ENCODE measurements around the gene CDC16. TPM values are rescaled to one million over a fixed set of nuclear protein-coding genes. Genes with fewer than 3 reads are reported as not detected.

CDC16 gene
- total and polyA plus RNA-seq, 9 of the 15 experiments (the other 6 are each of a cell fraction or from before 2014, with no cell fraction given), result 23.2 to 102 (median 51.6) TPM

DNA sequence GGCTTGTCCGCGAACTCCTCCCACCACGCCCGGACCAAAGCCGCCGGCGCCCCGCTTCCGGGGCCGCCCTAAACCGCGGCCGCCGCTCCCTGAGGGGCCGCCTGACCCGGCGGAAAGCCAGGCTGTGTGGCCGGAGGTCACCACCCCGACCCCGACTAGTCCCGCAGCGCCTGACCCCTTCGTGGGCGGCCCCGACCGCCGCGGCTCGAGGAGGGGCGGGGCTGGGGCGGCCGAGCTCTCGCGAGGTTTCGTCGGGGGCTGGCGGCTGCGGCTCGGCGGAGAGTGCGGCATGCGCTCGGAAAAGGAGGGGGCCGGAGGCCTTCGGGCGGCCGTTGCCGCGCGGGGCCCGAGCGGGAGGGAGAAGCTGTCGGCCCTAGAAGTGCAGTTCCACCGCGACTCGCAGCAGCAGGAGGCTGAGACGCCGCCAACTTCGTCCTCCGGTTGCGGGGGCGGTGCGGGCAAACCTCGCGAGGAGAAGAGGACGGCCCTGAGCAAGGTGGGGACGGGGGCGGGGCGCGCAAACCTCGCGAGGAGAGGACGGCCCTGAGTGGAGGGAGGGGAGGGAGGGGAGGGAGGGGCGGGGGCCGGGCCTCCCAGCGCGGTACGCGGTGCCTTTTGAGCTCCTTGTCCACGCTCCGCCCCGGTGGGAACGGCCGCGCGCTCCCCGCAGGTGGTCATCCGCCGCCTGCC, 46.8 kb downstream of the CDC16 start, which contains the start of gene UPF3A (continued):
- TF ChIP-seq ZFX (CRISPR knock-in tag; IDR thresholded peaks at IDR 0.05) (peak; percentile 85), MTF1 (CRISPR knock-in tag; IDR thresholded peaks at IDR 0.05; ENCODE audit: borderline replicate concordance) (no peak), STAT5A (IDR thresholded peaks at IDR 0.05; ENCODE audit: borderline replicate concordance, low read length) (no peak), FUS (optimal IDR thresholded peaks at IDR 0.05; ENCODE audit: low read depth, low read length) (peak; percentile 75), CXXC5 (CRISPR knock-in tag; IDR thresholded peaks at IDR 0.05) (peak; percentile 91), TRIM28 (IDR thresholded peaks at IDR 0.05) (no peak), SRSF7 (optimal IDR thresholded peaks at IDR 0.05; ENCODE audit: low read depth, low read length) (no peak), ZNF583 (CRISPR knock-in tag; IDR thresholded peaks at IDR 0.05) (no peak), GTF2E2 (tag; IDR thresholded peaks at IDR 0.05) (no peak), PHB (CRISPR knock-in tag; IDR thresholded peaks at IDR 0.05) (no peak), RBM25 (IDR thresholded peaks at IDR 0.05; ENCODE audit: low read depth, low read length, severe bottlenecking) (peak; percentile 98), ZKSCAN3 (CRISPR knock-in tag; IDR thresholded peaks at IDR 0.05) (no peak), ZNF764 (CRISPR knock-in tag; IDR thresholded peaks at IDR 0.05; ENCODE audit: low read depth) (no peak), SRSF1 (IDR thresholded peaks at IDR 0.05; ENCODE audit: low read depth, low read length) (no peak), CC2D1A (IDR thresholded peaks at IDR 0.05) (no peak), ZNF586 (CRISPR knock-in tag; conservative IDR thresholded peaks at IDR 0.05) (no peak), GABPB2 (CRISPR knock-in tag; conservative IDR thresholded peaks at IDR 0.05) (no peak), PHTF2 (CRISPR knock-in tag; IDR thresholded peaks at IDR 0.05) (no peak)
- TF ChIP-seq, protein P1, sequence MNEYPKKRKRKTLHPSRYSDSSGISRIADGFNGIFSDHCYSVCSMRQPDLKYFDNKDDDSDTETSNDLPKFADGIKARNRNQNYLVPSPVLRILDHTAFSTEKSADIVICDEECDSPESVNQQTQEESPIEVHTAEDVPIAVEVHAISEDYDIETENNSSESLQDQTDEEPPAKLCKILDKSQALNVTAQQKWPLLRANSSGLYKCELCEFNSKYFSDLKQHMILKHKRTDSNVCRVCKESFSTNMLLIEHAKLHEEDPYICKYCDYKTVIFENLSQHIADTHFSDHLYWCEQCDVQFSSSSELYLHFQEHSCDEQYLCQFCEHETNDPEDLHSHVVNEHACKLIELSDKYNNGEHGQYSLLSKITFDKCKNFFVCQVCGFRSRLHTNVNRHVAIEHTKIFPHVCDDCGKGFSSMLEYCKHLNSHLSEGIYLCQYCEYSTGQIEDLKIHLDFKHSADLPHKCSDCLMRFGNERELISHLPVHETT (CRISPR knock-in tag; conservative IDR thresholded peaks at IDR 0.05 in 1 of 2, IDR thresholded peaks at IDR 0.05 in 1 of 2), result peak in 1 of 2 experiments; percentile 94; a peak in 2 of 4 replicates
- TF ChIP-seq, protein P2, sequence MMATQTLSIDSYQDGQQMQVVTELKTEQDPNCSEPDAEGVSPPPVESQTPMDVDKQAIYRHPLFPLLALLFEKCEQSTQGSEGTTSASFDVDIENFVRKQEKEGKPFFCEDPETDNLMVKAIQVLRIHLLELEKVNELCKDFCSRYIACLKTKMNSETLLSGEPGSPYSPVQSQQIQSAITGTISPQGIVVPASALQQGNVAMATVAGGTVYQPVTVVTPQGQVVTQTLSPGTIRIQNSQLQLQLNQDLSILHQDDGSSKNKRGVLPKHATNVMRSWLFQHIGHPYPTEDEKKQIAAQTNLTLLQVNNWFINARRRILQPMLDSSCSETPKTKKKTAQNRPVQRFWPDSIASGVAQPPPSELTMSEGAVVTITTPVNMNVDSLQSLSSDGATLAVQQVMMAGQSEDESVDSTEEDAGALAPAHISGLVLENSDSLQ (IDR thresholded peaks at IDR 0.05), result no peak
- TF ChIP-seq, protein P3, sequence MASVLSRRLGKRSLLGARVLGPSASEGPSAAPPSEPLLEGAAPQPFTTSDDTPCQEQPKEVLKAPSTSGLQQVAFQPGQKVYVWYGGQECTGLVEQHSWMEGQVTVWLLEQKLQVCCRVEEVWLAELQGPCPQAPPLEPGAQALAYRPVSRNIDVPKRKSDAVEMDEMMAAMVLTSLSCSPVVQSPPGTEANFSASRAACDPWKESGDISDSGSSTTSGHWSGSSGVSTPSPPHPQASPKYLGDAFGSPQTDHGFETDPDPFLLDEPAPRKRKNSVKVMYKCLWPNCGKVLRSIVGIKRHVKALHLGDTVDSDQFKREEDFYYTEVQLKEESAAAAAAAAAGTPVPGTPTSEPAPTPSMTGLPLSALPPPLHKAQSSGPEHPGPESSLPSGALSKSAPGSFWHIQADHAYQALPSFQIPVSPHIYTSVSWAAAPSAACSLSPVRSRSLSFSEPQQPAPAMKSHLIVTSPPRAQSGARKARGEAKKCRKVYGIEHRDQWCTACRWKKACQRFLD (CRISPR knock-in tag; IDR thresholded peaks at IDR 0.05), result no peak
- TF ChIP-seq, protein P4, sequence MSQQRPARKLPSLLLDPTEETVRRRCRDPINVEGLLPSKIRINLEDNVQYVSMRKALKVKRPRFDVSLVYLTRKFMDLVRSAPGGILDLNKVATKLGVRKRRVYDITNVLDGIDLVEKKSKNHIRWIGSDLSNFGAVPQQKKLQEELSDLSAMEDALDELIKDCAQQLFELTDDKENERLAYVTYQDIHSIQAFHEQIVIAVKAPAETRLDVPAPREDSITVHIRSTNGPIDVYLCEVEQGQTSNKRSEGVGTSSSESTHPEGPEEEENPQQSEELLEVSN (IDR thresholded peaks at IDR 0.05; ENCODE audit: borderline replicate concordance in 1 of 2, extremely low read depth in 1 of 2, insufficient read depth in 1 of 2, insufficient read length in 1 of 2, low read depth in 1 of 2, low read length in 1 of 2, poor library complexity in 1 of 2, severe bottlenecking in 1 of 2), result peak; percentile 37 to 68
- TF ChIP-seq, protein P5, sequence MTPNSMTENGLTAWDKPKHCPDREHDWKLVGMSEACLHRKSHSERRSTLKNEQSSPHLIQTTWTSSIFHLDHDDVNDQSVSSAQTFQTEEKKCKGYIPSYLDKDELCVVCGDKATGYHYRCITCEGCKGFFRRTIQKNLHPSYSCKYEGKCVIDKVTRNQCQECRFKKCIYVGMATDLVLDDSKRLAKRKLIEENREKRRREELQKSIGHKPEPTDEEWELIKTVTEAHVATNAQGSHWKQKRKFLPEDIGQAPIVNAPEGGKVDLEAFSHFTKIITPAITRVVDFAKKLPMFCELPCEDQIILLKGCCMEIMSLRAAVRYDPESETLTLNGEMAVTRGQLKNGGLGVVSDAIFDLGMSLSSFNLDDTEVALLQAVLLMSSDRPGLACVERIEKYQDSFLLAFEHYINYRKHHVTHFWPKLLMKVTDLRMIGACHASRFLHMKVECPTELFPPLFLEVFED (CRISPR knock-in tag; conservative IDR thresholded peaks at IDR 0.05), result no peak
